GM12878 (cell line): Measurements from ENCODE around the gene GABRB2. TPM values are rescaled to one million over a fixed set of nuclear protein-coding genes. Genes with fewer than 3 reads are reported as not detected.

Source experiments
- ATAC-seq: fragments of 200-7000 bp; cut with Tn5 transposase; 3 replicates; pipeline ENCODE4 v1.9.1; 2020; ENCODE audit warnings: mild to moderate bottlenecking, moderate library complexity
- BruUV-seq: library from RNA; stranded (reverse); fragments of 400-500 nt; replicated peaks from 2 replicates; lab custom pipeline; 2021; lab: Mats Ljungman, UMichigan
- CTCF ChIA-PET: fragments of 300-600 bp; sonication (Branson Sonifier 250); formaldehyde crosslinking; extraction: SDS; loops from one replicate; lab custom pipeline; 2021; ENCODE audit warnings: inconsistent platforms; lab: Yijun Ruan, JAX
- POLR2A ChIA-PET: fragments of 350-600 bp; formaldehyde crosslinking; extraction: SDS; loops from one replicate; lab custom pipeline; 2021; ENCODE audit warnings: inconsistent platforms; lab: Charles Lee
- RAD21 ChIA-PET: fragments of 300-600 bp; sonication (Branson Sonifier 250); formaldehyde crosslinking; loops from one replicate; lab custom pipeline; 2023; ENCODE audit warnings: antibody characterized with exemption; ENCODE audit not compliant: unreplicated experiment; lab: Charles Lee
- SMC1A ChIA-PET: fragments of 300-600 bp; sonication (Branson Sonifier 250); formaldehyde crosslinking; loops from one replicate; lab custom pipeline; 2023; ENCODE audit not compliant: unreplicated experiment, uncharacterized antibody; lab: Charles Lee
- DNase-seq: peaks from one replicate; pipeline ENCODE4 v3.0.0-alpha.2; 2011; ENCODE audit warnings: low read depth, low spot score
- FAIRE-seq: peaks from 3 replicates; lab custom pipeline; 2011; peaks lifted over from hg19 to GRCh38; lab: Jason Lieb, UNC
- H2AFZ ChIP-seq: 2 replicates; pipeline ENCODE4 v1.6.0; 2011; ENCODE audit warnings: low read depth, low read length, control low read depth; ENCODE audit not compliant: control insufficient read depth
- H3K27ac ChIP-seq: 2 replicates; pipeline ENCODE4 v1.5.1; 2011; ENCODE audit warnings: control low read depth; ENCODE audit not compliant: control insufficient read depth, insufficient read depth
- H3K27me3 ChIP-seq, 2 experiments: replicated peaks in 1 of 2; 2 replicates each; pipeline versions ENCODE4 v1.6.0 to v1.6.1; 2011; ENCODE audit warnings: low read length in 1 of 2; ENCODE audit not compliant: control insufficient read depth in 2 of 2, insufficient read depth in 2 of 2
- H3K36me3 ChIP-seq, 2 experiments: 2 replicates each; pipeline ENCODE4 v1.5.1; 2011; ENCODE audit warnings: low read length in 1 of 2; ENCODE audit not compliant: control insufficient read depth in 2 of 2, insufficient read depth in 2 of 2
- H3K4me1 ChIP-seq: 2 replicates; pipeline ENCODE4 v1.6.1; 2011; ENCODE audit warnings: mild to moderate bottlenecking, low read length, moderate library complexity, mixed read lengths; ENCODE audit not compliant: control insufficient read depth, insufficient read depth
- H3K4me2 ChIP-seq: 2 replicates; pipeline ENCODE4 v1.6.0; 2011; ENCODE audit warnings: control low read depth; ENCODE audit not compliant: control insufficient read depth, insufficient read depth
- H3K4me3 ChIP-seq: fragments of 200-600 bp; sonication (generic); 2 replicates; pipeline ENCODE4 v1.5.1; 2016
- H3K79me2 ChIP-seq: 2 replicates; pipeline ENCODE4 v1.6.0; 2011; ENCODE audit warnings: low read length; ENCODE audit not compliant: control insufficient read depth, insufficient read depth
- H3K9ac ChIP-seq: 2 replicates; pipeline ENCODE4 v1.8.0; 2011; ENCODE audit warnings: low read length, control low read depth, mixed read lengths; ENCODE audit not compliant: control insufficient read depth, insufficient read depth
- H3K9me3 ChIP-seq: replicated peaks from 3 replicates; pipeline ENCODE4 v1.5.1; 2011; ENCODE audit warnings: mild to moderate bottlenecking, low read length; ENCODE audit not compliant: control insufficient read depth, insufficient read depth
- H4K20me1 ChIP-seq: 2 replicates; pipeline ENCODE4 v1.6.0; 2011; ENCODE audit not compliant: control insufficient read depth, insufficient read depth
- BRCA1 ChIP-seq: IDR thresholded peaks from 2 replicates; pipeline ENCODE4 v1.6.1; 2011; ENCODE audit warnings: low read depth, low read length, improper control_type of control experiment
- CHD2 ChIP-seq: IDR thresholded peaks from 2 replicates; pipeline ENCODE4 v1.6.1; 2011; ENCODE audit warnings: low read depth, low read length, improper control_type of control experiment, borderline replicate concordance
- CREB1 ChIP-seq: IDR thresholded peaks from 2 replicates; pipeline ENCODE4 v1.6.1; 2012; ENCODE audit warnings: low read depth, mild to moderate bottlenecking, inconsistent platforms
- EED ChIP-seq: sonication (generic); IDR thresholded peaks from 2 replicates; pipeline ENCODE4 v1.6.1; 2016; ENCODE audit warnings: antibody characterized with exemption, low read depth
- IKZF1 ChIP-seq: fragments of 450-650 bp; conservative IDR thresholded peaks from 2 replicates; pipeline ENCODE4 v1.6.1; 2017; ENCODE audit warnings: antibody characterized with exemption, mild to moderate bottlenecking
- IRF5 ChIP-seq: fragments of 450-650 bp; IDR thresholded peaks from 2 replicates; pipeline ENCODE4 v1.6.1; 2017; ENCODE audit warnings: borderline replicate concordance
- JUNB ChIP-seq: IDR thresholded peaks from 2 replicates; pipeline ENCODE4 v1.6.1; 2016; ENCODE audit warnings: antibody characterized with exemption, mild to moderate bottlenecking
- LARP7 ChIP-seq: fragments of 450-650 bp; IDR thresholded peaks from 2 replicates; pipeline ENCODE4 v1.6.1; 2017; ENCODE audit warnings: mild to moderate bottlenecking
- PML ChIP-seq: IDR thresholded peaks from 2 replicates; pipeline ENCODE4 v1.6.1; 2012; ENCODE audit warnings: low read length, inconsistent platforms
- RAD51 ChIP-seq: fragments of 450-650 bp; IDR thresholded peaks from 2 replicates; pipeline ENCODE4 v1.6.1; 2016; ENCODE audit warnings: moderate library complexity, mild to moderate bottlenecking, inconsistent platforms
- STAT3 ChIP-seq: IDR thresholded peaks from 2 replicates; pipeline ENCODE4 v1.6.1; 2011; ENCODE audit warnings: low read depth, low read length, improper control_type of control experiment
- TAF1 ChIP-seq: IDR thresholded peaks from 2 replicates; pipeline ENCODE4 v1.6.1; 2011; ENCODE audit warnings: mild to moderate bottlenecking, low read depth, low read length, borderline replicate concordance
- YY1 ChIP-seq: IDR thresholded peaks from 2 replicates; pipeline ENCODE4 v1.6.1; 2011; ENCODE audit warnings: low read depth, mild to moderate bottlenecking, low read length
- WGBS: methylation state at CpG from one replicate; pipeline ENCODE4 v1.1.6; 2016; ENCODE audit warnings: low lambda C conversion rate; ENCODE audit not compliant: insufficient replicate concordance, insufficient coverage; ENCODE audit errors: missing lambda C conversion rate; 5-methylcytosine and 5-hydroxymethylcytosine counted together
- in situ Hi-C: fragments of 300-500 bp; cut with MboI; formaldehyde crosslinking; loops from 9 replicates; pipeline ENCODE4 v1.14.3; 2018; ENCODE audit warnings: mixed read lengths
- intact Hi-C: fragments of 100-400 bp; cut with micrococcal nuclease; formaldehyde crosslinking; loops from one replicate; pipeline ENCODE4 v1.14.2; 2022; ENCODE audit not compliant: unreplicated experiment
- polyA plus RNA-seq, 11 experiments: library from polyadenylated mRNA; depleted of rRNA in 4 of 11; unstranded in 6 of 11; stranded (reverse) in 5 of 11; fragments of >200 nt; fragmentation: Nextera tagmentation in 4 of 11; fragmentation: Illumina TruSeq in 1 of 11; extraction: Ambion mirVana in 4 of 11; extraction: Trizol in 1 of 11; gene quantifications; 1 replicate in 1 of 11; 2 replicates in 10 of 11; pipeline versions ENCODE4 v1.2.1 to v1.2.3, GENCODE V29; 2011 to 2016; ENCODE audit warnings: inconsistent platforms in 2 of 11, missing spikeins in 2 of 11, low read depth in 1 of 11
- total RNA-seq, 4 experiments: library from RNA; depleted of rRNA in 3 of 4; stranded (reverse); fragments of >200 nt in 3 of 4; fragmentation: Illumina TruSeq in 1 of 4; extraction: Trizol in 1 of 4; gene quantifications; 2 replicates each; pipeline versions ENCODE4 v1.2.1 to v1.2.3, GENCODE V29; 2013 to 2021
- TF ChIP-seq, protein P1 (sequence below), 3 experiments: IDR thresholded peaks in 2 of 3; conservative IDR thresholded peaks in 1 of 3; 2 replicates each; pipeline ENCODE4 v1.5.1; 2011; ENCODE audit warnings: low read depth in 3 of 3, low read length in 3 of 3, mild to moderate bottlenecking in 3 of 3, control low read depth in 2 of 3, moderate library complexity in 2 of 3, inconsistent platforms in 1 of 3, mixed read lengths in 1 of 3; ENCODE audit not compliant: control insufficient read depth in 2 of 3, insufficient read depth in 1 of 3; ENCODE audit errors: extremely low read depth in 1 of 3
- TF ChIP-seq, protein P2 (sequence below): IDR thresholded peaks from 2 replicates; pipeline ENCODE4 v1.6.1; 2011; ENCODE audit warnings: mild to moderate bottlenecking, low read depth, low read length, moderate library complexity; ENCODE audit not compliant: insufficient replicate concordance

Gene GABRB2
- total and polyA plus RNA-seq, 10 of the 15 experiments (the other 5 are each of a cell fraction or from before 2014, with no cell fraction given), result 0.12 to 0.85 (median 0.43) TPM

DNA sequence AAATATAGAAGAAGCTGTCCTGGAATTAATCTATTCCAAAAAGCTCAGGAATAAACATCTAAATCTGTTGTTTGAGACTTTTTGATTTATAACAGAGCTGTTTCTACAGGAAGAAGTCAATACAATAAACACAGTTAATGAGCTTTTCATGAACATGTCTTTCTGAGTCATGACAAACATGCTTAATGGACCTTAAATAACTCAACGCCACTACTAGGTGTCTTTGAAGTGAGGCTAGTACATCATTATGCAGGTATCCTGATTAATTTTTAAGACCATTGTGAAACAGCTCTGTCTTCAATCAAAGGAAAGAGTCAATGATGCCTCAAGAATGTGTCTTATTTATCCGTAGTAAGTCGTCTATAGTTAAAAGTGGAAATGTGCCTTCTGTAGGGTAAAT is 131.6 kb downstream of the GABRB2 start:
- ChIA-PET CTCF (interaction anchor here (0.6 kb wide), 1 partner anchor 1993 kb away, joined by 3 read pairs; no protein-coding TSS in a partner anchor), SMC1A (interaction anchor here (1.0 to 1.2 kb wide), 2 partner anchors 10 to 16 kb away, joined by 3 to 4 read pairs; no protein-coding TSS in a partner anchor), POLR2A (no interaction called here), RAD21 (no interaction called here)
- 45% methylated on average over 3 of the region's 3 CpGs for WGBS
- no peak overlapping the region for H3K4me2 ChIP-seq
- no peaks in the 10 kb centered on the region for H4K20me1 ChIP-seq
- no peak for TF ChIP-seq RAD51
- no peak for ATAC-seq
- no peaks in the 10 kb centered on the region for H3K36me3 ChIP-seq
- H3K27me3 ChIP-seq, result no peaks in the 10 kb centered on the region
- intact Hi-C loops (no loop called here), in situ Hi-C loops (no loop called here)
- no peak for FAIRE-seq
- no peaks in the 10 kb centered on the region for H3K4me1 ChIP-seq
- H3K9ac ChIP-seq, result no peak overlapping the region
- H3K27ac ChIP-seq, result no peak overlapping the region
- H3K9me3 ChIP-seq, result no peaks in the 10 kb centered on the region
- H3K79me2 ChIP-seq, result no peaks in the 10 kb centered on the region
- no peak overlapping the region for H2AFZ ChIP-seq
- H3K4me3 ChIP-seq, result no peak overlapping the region
- no TSS peak for BruUV-seq
- no peak for DNase-seq

DNA sequence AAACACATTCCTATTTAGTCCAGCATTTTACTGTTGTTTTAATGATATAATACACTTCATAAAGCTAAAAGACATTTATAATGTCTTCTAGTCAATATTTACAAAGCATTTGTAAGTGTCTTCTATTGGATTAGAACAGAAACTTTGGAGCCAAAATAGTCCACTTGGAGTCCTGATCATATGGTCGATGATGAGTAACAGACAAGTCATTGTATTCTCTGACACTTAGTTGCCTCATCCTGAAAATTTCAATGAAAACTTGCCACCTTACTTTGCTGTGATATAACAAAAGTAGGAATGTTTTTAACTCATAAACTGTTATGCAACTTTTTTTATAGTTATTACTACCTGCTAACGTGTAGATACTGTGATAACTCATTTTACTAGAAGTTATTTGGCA is 132.5 kb downstream of the GABRB2 start:
- Histone ChIP-seq H2AFZ (no peak overlapping the region), H3K36me3 (no peaks in the 10 kb centered on the region), H3K9me3 (no peaks in the 10 kb centered on the region), H3K79me2 (no peaks in the 10 kb centered on the region), H3K4me1 (no peaks in the 10 kb centered on the region), H4K20me1 (no peaks in the 10 kb centered on the region), H3K9ac (no peak overlapping the region), H3K27me3 (no peaks in the 10 kb centered on the region), H3K27ac (no peak overlapping the region), H3K4me3 (no peak overlapping the region), H3K4me2 (no peak overlapping the region)
- in situ Hi-C loops (no loop called here), intact Hi-C loops (no loop called here)
- DNase-seq, result no peak
- FAIRE-seq, result no peak
- ATAC-seq, result no peak
- SMC1A ChIA-PET, result interaction anchor here (1.2 kb wide), 1 partner anchor 17 kb away, joined by 3 read pairs; no protein-coding TSS in a partner anchor
- POLR2A ChIA-PET, result no interaction called here
- CTCF ChIA-PET, result no interaction called here
- RAD21 ChIA-PET, result no interaction called here
- no TSS peak for BruUV-seq
- WGBS, result 15% methylated on average over 2 of the region's 2 CpGs
- no peak for TF ChIP-seq IRF5
- no peak for TF ChIP-seq CHD2
- TF ChIP-seq CREB1, result no peak
- no peak for TF ChIP-seq TAF1
- TF ChIP-seq PML, result no peak
- TF ChIP-seq, protein P1, sequence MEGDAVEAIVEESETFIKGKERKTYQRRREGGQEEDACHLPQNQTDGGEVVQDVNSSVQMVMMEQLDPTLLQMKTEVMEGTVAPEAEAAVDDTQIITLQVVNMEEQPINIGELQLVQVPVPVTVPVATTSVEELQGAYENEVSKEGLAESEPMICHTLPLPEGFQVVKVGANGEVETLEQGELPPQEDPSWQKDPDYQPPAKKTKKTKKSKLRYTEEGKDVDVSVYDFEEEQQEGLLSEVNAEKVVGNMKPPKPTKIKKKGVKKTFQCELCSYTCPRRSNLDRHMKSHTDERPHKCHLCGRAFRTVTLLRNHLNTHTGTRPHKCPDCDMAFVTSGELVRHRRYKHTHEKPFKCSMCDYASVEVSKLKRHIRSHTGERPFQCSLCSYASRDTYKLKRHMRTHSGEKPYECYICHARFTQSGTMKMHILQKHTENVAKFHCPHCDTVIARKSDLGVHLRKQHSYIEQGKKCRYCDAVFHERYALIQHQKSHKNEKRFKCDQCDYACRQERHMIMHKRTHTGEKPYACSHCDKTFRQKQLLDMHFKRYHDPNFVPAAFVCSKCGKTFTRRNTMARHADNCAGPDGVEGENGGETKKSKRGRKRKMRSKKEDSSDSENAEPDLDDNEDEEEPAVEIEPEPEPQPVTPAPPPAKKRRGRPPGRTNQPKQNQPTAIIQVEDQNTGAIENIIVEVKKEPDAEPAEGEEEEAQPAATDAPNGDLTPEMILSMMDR (IDR thresholded peaks at IDR 0.05 in 2 of 3, conservative IDR thresholded peaks at IDR 0.05 in 1 of 3; ENCODE audit: control insufficient read depth in 2 of 3, extremely low read depth in 1 of 3, insufficient read depth in 1 of 3, low read depth in 3 of 3, low read length in 3 of 3), result no peak
- TF ChIP-seq, protein P2, sequence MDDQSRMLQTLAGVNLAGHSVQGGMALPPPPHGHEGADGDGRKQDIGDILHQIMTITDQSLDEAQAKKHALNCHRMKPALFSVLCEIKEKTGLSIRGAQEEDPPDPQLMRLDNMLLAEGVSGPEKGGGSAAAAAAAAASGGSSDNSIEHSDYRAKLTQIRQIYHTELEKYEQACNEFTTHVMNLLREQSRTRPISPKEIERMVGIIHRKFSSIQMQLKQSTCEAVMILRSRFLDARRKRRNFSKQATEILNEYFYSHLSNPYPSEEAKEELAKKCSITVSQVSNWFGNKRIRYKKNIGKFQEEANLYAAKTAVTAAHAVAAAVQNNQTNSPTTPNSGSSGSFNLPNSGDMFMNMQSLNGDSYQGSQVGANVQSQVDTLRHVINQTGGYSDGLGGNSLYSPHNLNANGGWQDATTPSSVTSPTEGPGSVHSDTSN, result no peak
- no peak for TF ChIP-seq JUNB
- TF ChIP-seq BRCA1, result no peak
- TF ChIP-seq EED, result no peak
- TF ChIP-seq LARP7, result no peak
- TF ChIP-seq STAT3, result no peak
- TF ChIP-seq IKZF1, result no peak
- TF ChIP-seq YY1, result no peak
